Ishikawa (cell line): ENCODE results near the gene IRF2BPL.

Experiments used
- CEBPB ChIP-seq: IDR thresholded peaks from 2 replicates; pipeline ENCODE4 v1.6.1; 2012
- EGR1 ChIP-seq: IDR thresholded peaks from 2 replicates; pipeline ENCODE4 v1.6.1; 2012
- USF1 ChIP-seq: IDR thresholded peaks from 2 replicates; pipeline ENCODE4 v1.6.1; 2012
- TF ChIP-seq, protein P1 (sequence below): IDR thresholded peaks from 2 replicates; pipeline ENCODE4 v1.6.1; 2012; ENCODE audit warnings: low read depth, mild to moderate bottlenecking

- TF ChIP-seq CEBPB, result no peak
- no peak for TF ChIP-seq EGR1
- no peak for TF ChIP-seq USF1
- TF ChIP-seq, protein P1, sequence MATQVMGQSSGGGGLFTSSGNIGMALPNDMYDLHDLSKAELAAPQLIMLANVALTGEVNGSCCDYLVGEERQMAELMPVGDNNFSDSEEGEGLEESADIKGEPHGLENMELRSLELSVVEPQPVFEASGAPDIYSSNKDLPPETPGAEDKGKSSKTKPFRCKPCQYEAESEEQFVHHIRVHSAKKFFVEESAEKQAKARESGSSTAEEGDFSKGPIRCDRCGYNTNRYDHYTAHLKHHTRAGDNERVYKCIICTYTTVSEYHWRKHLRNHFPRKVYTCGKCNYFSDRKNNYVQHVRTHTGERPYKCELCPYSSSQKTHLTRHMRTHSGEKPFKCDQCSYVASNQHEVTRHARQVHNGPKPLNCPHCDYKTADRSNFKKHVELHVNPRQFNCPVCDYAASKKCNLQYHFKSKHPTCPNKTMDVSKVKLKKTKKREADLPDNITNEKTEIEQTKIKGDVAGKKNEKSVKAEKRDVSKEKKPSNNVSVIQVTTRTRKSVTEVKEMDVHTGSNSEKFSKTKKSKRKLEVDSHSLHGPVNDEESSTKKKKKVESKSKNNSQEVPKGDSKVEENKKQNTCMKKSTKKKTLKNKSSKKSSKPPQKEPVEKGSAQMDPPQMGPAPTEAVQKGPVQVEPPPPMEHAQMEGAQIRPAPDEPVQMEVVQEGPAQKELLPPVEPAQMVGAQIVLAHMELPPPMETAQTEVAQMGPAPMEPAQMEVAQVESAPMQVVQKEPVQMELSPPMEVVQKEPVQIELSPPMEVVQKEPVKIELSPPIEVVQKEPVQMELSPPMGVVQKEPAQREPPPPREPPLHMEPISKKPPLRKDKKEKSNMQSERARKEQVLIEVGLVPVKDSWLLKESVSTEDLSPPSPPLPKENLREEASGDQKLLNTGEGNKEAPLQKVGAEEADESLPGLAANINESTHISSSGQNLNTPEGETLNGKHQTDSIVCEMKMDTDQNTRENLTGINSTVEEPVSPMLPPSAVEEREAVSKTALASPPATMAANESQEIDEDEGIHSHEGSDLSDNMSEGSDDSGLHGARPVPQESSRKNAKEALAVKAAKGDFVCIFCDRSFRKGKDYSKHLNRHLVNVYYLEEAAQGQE, result no peak
These were observed 23.6 kb downstream of the IRF2BPL start for GRCh38 chr14:77004711-77005460.
